GM12878 (cell line): ENCODE data around the gene RAPGEF3. TPM values are rescaled to one million over a fixed set of nuclear protein-coding genes. Genes with fewer than 3 reads are reported as not detected.

Experiments used
- ATAC-seq: fragments of 200-7000 bp; cut with Tn5 transposase; 3 replicates; pipeline ENCODE4 v1.9.1; 2020; ENCODE audit warnings: mild to moderate bottlenecking, moderate library complexity
- BruUV-seq: library from RNA; stranded (reverse); fragments of 400-500 nt; replicated peaks from 2 replicates; lab custom pipeline; 2021; lab: Mats Ljungman, UMichigan
- CTCF ChIA-PET: fragments of 300-600 bp; sonication (Branson Sonifier 250); formaldehyde crosslinking; extraction: SDS; loops from one replicate; lab custom pipeline; 2021; ENCODE audit warnings: inconsistent platforms; lab: Yijun Ruan, JAX
- POLR2A ChIA-PET: fragments of 350-600 bp; formaldehyde crosslinking; extraction: SDS; loops from one replicate; lab custom pipeline; 2021; ENCODE audit warnings: inconsistent platforms; lab: Charles Lee
- RAD21 ChIA-PET: fragments of 300-600 bp; sonication (Branson Sonifier 250); formaldehyde crosslinking; loops from one replicate; lab custom pipeline; 2023; ENCODE audit warnings: antibody characterized with exemption; ENCODE audit not compliant: unreplicated experiment; lab: Charles Lee
- SMC1A ChIA-PET: fragments of 300-600 bp; sonication (Branson Sonifier 250); formaldehyde crosslinking; loops from one replicate; lab custom pipeline; 2023; ENCODE audit not compliant: unreplicated experiment, uncharacterized antibody; lab: Charles Lee
- DNase-seq: peaks from one replicate; pipeline ENCODE4 v3.0.0-alpha.2; 2011; ENCODE audit warnings: low read depth, low spot score
- FAIRE-seq: peaks from 3 replicates; lab custom pipeline; 2011; peaks lifted over from hg19 to GRCh38; lab: Jason Lieb, UNC
- H2AFZ ChIP-seq: 2 replicates; pipeline ENCODE4 v1.6.0; 2011; ENCODE audit warnings: low read depth, low read length, control low read depth; ENCODE audit not compliant: control insufficient read depth
- H3K27ac ChIP-seq: 2 replicates; pipeline ENCODE4 v1.5.1; 2011; ENCODE audit warnings: control low read depth; ENCODE audit not compliant: control insufficient read depth, insufficient read depth
- H3K27me3 ChIP-seq, 2 experiments: replicated peaks in 1 of 2; 2 replicates each; pipeline versions ENCODE4 v1.6.0 to v1.6.1; 2011; ENCODE audit warnings: low read length in 1 of 2; ENCODE audit not compliant: control insufficient read depth in 2 of 2, insufficient read depth in 2 of 2
- H3K36me3 ChIP-seq, 2 experiments: 2 replicates each; pipeline ENCODE4 v1.5.1; 2011; ENCODE audit warnings: low read length in 1 of 2; ENCODE audit not compliant: control insufficient read depth in 2 of 2, insufficient read depth in 2 of 2
- H3K4me1 ChIP-seq: 2 replicates; pipeline ENCODE4 v1.6.1; 2011; ENCODE audit warnings: mild to moderate bottlenecking, low read length, moderate library complexity, mixed read lengths; ENCODE audit not compliant: control insufficient read depth, insufficient read depth
- H3K4me2 ChIP-seq: 2 replicates; pipeline ENCODE4 v1.6.0; 2011; ENCODE audit warnings: control low read depth; ENCODE audit not compliant: control insufficient read depth, insufficient read depth
- H3K4me3 ChIP-seq: fragments of 200-600 bp; sonication (generic); 2 replicates; pipeline ENCODE4 v1.5.1; 2016
- H3K79me2 ChIP-seq: 2 replicates; pipeline ENCODE4 v1.6.0; 2011; ENCODE audit warnings: low read length; ENCODE audit not compliant: control insufficient read depth, insufficient read depth
- H3K9ac ChIP-seq: 2 replicates; pipeline ENCODE4 v1.8.0; 2011; ENCODE audit warnings: low read length, control low read depth, mixed read lengths; ENCODE audit not compliant: control insufficient read depth, insufficient read depth
- H3K9me3 ChIP-seq: replicated peaks from 3 replicates; pipeline ENCODE4 v1.5.1; 2011; ENCODE audit warnings: mild to moderate bottlenecking, low read length; ENCODE audit not compliant: control insufficient read depth, insufficient read depth
- H4K20me1 ChIP-seq: 2 replicates; pipeline ENCODE4 v1.6.0; 2011; ENCODE audit not compliant: control insufficient read depth, insufficient read depth
- BACH1 ChIP-seq: fragments of 450-650 bp; IDR thresholded peaks from 2 replicates; pipeline ENCODE4 v1.6.1; 2017; ENCODE audit warnings: mild to moderate bottlenecking, borderline replicate concordance
- NFIC ChIP-seq: IDR thresholded peaks from 2 replicates; pipeline ENCODE4 v1.6.1; 2012; ENCODE audit warnings: low read depth, mild to moderate bottlenecking, inconsistent platforms, low read length, moderate library complexity
- ZBTB33 ChIP-seq: fragments of 450-650 bp; IDR thresholded peaks from 2 replicates; pipeline ENCODE4 v1.6.1; 2017; ENCODE audit warnings: mild to moderate bottlenecking
- WGBS: methylation state at CpG from one replicate; pipeline ENCODE4 v1.1.6; 2016; ENCODE audit warnings: low lambda C conversion rate; ENCODE audit not compliant: insufficient replicate concordance, insufficient coverage; ENCODE audit errors: missing lambda C conversion rate; 5-methylcytosine and 5-hydroxymethylcytosine counted together
- in situ Hi-C: fragments of 300-500 bp; cut with MboI; formaldehyde crosslinking; loops from 9 replicates; pipeline ENCODE4 v1.14.3; 2018; ENCODE audit warnings: mixed read lengths
- intact Hi-C: fragments of 100-400 bp; cut with micrococcal nuclease; formaldehyde crosslinking; loops from one replicate; pipeline ENCODE4 v1.14.2; 2022; ENCODE audit not compliant: unreplicated experiment
- polyA plus RNA-seq, 11 experiments: library from polyadenylated mRNA; depleted of rRNA in 4 of 11; unstranded in 6 of 11; stranded (reverse) in 5 of 11; fragments of >200 nt; fragmentation: Nextera tagmentation in 4 of 11; fragmentation: Illumina TruSeq in 1 of 11; extraction: Ambion mirVana in 4 of 11; extraction: Trizol in 1 of 11; gene quantifications; 1 replicate in 1 of 11; 2 replicates in 10 of 11; pipeline versions ENCODE4 v1.2.1 to v1.2.3, GENCODE V29; 2011 to 2016; ENCODE audit warnings: inconsistent platforms in 2 of 11, missing spikeins in 2 of 11, low read depth in 1 of 11
- total RNA-seq, 4 experiments: library from RNA; depleted of rRNA in 3 of 4; stranded (reverse); fragments of >200 nt in 3 of 4; fragmentation: Illumina TruSeq in 1 of 4; extraction: Trizol in 1 of 4; gene quantifications; 2 replicates each; pipeline versions ENCODE4 v1.2.1 to v1.2.3, GENCODE V29; 2013 to 2021

RAPGEF3 gene
- total and polyA plus RNA-seq, 10 of the 15 experiments (the other 5 are each of a cell fraction or from before 2014, with no cell fraction given) = 0.02 to 0.92 (median 0.31) TPM; not detected in 2

DNA sequence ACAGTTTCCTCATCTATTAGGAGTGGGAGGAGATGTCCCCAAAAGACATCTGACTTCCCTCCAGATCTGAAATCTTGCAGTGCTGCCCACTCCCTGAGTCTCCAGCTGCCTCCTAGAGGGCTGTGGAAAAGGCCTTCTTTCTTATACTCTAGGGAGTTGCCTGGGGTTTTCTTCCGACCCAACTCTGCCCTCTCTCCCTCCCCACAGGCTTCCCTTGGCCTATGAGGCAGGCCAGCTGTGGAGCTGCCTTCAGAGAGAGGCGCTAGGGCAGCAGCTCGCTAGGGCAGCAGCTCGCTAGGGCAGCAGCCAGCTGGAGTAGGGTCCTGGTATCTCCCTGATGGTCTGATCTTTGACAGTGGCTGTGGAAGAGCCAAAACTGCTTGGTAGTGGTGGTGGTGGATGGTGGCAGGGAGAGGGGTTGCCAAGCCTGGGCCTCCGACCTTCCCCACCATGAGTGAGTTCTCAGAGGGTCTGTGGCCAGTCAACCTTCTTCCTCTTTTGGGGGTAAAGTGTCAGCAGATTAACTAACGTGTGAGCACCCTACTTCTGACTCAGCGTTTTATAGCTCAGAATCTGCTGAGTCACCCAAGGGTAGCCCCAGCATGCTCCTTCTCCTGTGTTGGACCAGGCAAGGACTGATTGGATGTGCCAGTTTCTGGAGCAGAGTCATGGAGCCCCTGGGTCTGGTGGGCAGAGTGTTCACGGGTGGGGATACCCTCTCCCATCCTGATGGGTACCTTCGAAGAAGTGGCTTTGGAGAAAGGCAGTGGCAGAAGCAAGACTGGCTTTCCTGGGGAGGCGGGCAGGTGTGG, 16.6 kb upstream of the RAPGEF3 start:
- intact Hi-C loops = loop anchor here (5.0 to 10.0 kb wide), 2 partner anchors 62 to 741 kb away; no protein-coding TSS in a partner anchor
- no peak overlapping the region for H3K9ac ChIP-seq
- RAD21 ChIA-PET = interaction anchor here (0.8 to 9.0 kb wide), 8 partner anchors 8 to 69 kb away, joined by 3 to 120 read pairs (median 14); partner anchors contain the start of genes RAPGEF3 and RPAP3

More for the DNA sequence above, 16.6 kb upstream of the RAPGEF3 start:
- ChIA-PET CTCF (interaction anchor here (1.0 to 19.3 kb wide), 8 partner anchors 8 to 81 kb away, joined by 3 to 814 read pairs (median 47); partner anchors contain the start of gene RAPGEF3), POLR2A (interaction anchor here (0.5 to 2.1 kb wide), 2 partner anchors 15 to 33 kb away, joined by 5 to 6 read pairs; no protein-coding TSS in a partner anchor), SMC1A (interaction anchor here (0.9 to 11.3 kb wide), 10 partner anchors 8 to 94 kb away, joined by 3 to 139 read pairs (median 4); no protein-coding TSS in a partner anchor)
- no peak overlapping the region; the same call in 1 of the 2 replicates for H2AFZ ChIP-seq
- no peaks in the 10 kb centered on the region for H3K27me3 ChIP-seq
- no peaks in the 10 kb centered on the region for H3K36me3 ChIP-seq
- no peaks in the 10 kb centered on the region for H3K79me2 ChIP-seq
- H3K9me3 ChIP-seq = no peaks in the 10 kb centered on the region
- BruUV-seq = no TSS peak
- in situ Hi-C loops = loop anchor here (5.0 kb wide), 2 partner anchors 63 to 123 kb away; no protein-coding TSS in a partner anchor
- H3K27ac ChIP-seq = no peak overlapping the region; the same call in 1 of the 2 replicates
- peak; percentile 10; the same call in 2 of the 3 replicates for ATAC-seq
- no peak for DNase-seq
- no peak overlapping the region for H3K4me3 ChIP-seq
- peaks cover 17% of the 10 kb centered on the region; the same call in 1 of the 2 replicates for H3K4me1 ChIP-seq
- 61% methylated on average over 10 of the region's 10 CpGs for WGBS
- FAIRE-seq = no peak
- peak; percentile 100 for TF ChIP-seq BACH1
- peak; percentile 45; the same call in 1 of the 2 replicates for TF ChIP-seq ZBTB33
- no peak for TF ChIP-seq NFIC
- TF ChIP-seq, all 136 proteins: peak for 2
- no peak overlapping the region; the same call in 1 of the 2 replicates for H3K4me2 ChIP-seq
- no peaks in the 10 kb centered on the region for H4K20me1 ChIP-seq
